CD4-positive, alpha-beta T cell (primary cell): ENCODE measurements around the gene ERF. TPM values are rescaled to one million over a fixed set of nuclear protein-coding genes. Genes with fewer than 3 reads are reported as not detected.

Source experiments
- ATAC-seq: fragments of 200-7000 bp; cut with Tn5 transposase; one replicate; pipeline ENCODE4 v1.10.0; 2022; ENCODE audit warnings: mild to moderate bottlenecking; ENCODE audit not compliant: poor library complexity
- CTCF ChIA-PET: fragments of 350-600 bp; sonication (Branson Sonifier 250); formaldehyde crosslinking; loops from one replicate; lab custom pipeline; 2021; ENCODE audit warnings: antibody characterized with exemption, inconsistent platforms; lab: Charles Lee
- POLR2A ChIA-PET: fragments of 350-600 bp; sonication (Branson Sonifier 250); formaldehyde crosslinking; loops from one replicate; lab custom pipeline; 2021; ENCODE audit warnings: antibody characterized with exemption, inconsistent platforms; lab: Charles Lee
- DNase-seq, 14 experiments: peaks; one replicate each; pipeline ENCODE4 v3.0.0-alpha.2; 2013 to 2020; ENCODE audit warnings: mixed read lengths in 2 of 14
- H3K27ac ChIP-seq, 2 donors: one replicate each; pipeline versions ENCODE4 v1.5.1 to v1.7.0; 2013; ENCODE audit warnings: low read length in 2 of 2, low read depth in 1 of 2, mild to moderate bottlenecking in 1 of 2
- H3K27me3 ChIP-seq, 2 experiments: 1 replicate in 1 of 2; 2 replicates in 1 of 2; pipeline versions ENCODE4 v1.6.1 to v1.7.0; 2013; ENCODE audit warnings: low read length in 2 of 2, control low read depth in 1 of 2, mild to moderate bottlenecking in 1 of 2, moderate library complexity in 1 of 2; ENCODE audit not compliant: insufficient read depth in 2 of 2, control insufficient read depth in 1 of 2
- H3K36me3 ChIP-seq: one replicate; pipeline ENCODE4 v1.6.1; 2013; ENCODE audit warnings: low read length, control low read depth; ENCODE audit not compliant: insufficient read depth
- H3K4me1 ChIP-seq: one replicate; pipeline ENCODE4 v1.6.1; 2013; ENCODE audit warnings: low read length, control low read depth; ENCODE audit not compliant: insufficient read depth
- H3K4me3 ChIP-seq: one replicate; pipeline ENCODE4 v1.5.1; 2013; ENCODE audit warnings: mild to moderate bottlenecking, low read length, moderate library complexity
- H3K9me3 ChIP-seq, 2 experiments: 1 replicate in 1 of 2; 2 replicates in 1 of 2; pipeline versions ENCODE4 v1.6.1 to v1.7.0; 2013; ENCODE audit warnings: low read length in 2 of 2, mild to moderate bottlenecking in 2 of 2, control low read depth in 1 of 2, moderate library complexity in 1 of 2; ENCODE audit not compliant: control insufficient read depth in 1 of 2, insufficient read depth in 1 of 2
- H3K27ac Mint-ChIP-seq: one replicate; pipeline ENCODE4 v1.8.0; 2020; ENCODE audit warnings: mixed read lengths
- H3K27me3 Mint-ChIP-seq: one replicate; pipeline ENCODE4 v1.8.0; 2021; ENCODE audit warnings: mixed read lengths
- H3K36me3 Mint-ChIP-seq: one replicate; pipeline ENCODE4 v1.8.0; 2021; ENCODE audit warnings: low read depth, mixed read lengths
- H3K4me1 Mint-ChIP-seq: one replicate; pipeline ENCODE4 v1.8.0; 2021; ENCODE audit warnings: low read depth, mixed read lengths
- H3K4me3 Mint-ChIP-seq: one replicate; pipeline ENCODE4 v1.8.0; 2020; ENCODE audit warnings: mild to moderate bottlenecking, mixed read lengths
- H3K9me3 Mint-ChIP-seq: one replicate; pipeline ENCODE4 v1.8.0; 2020; ENCODE audit warnings: mixed read lengths
- intact Hi-C, 2 experiments: fragments of 100-400 bp; cut with DNase I in 1 of 2; cut with micrococcal nuclease in 1 of 2; formaldehyde crosslinking; loops; one replicate each; pipeline versions ENCODE4 v1.15.1 to v1.9.0; 2023 to 2025; cut with DNase I, micrococcal nuclease
- total RNA-seq, 174 experiments: library from RNA in 2 of 174; stranded (reverse) in 2 of 174; gene quantifications; one replicate each; pipeline ENCODE4 v1.2.3 and lab custom pipeline; 2021 to 2026
- TF ChIP-seq, protein P1 (sequence below): fragments of 200-600 bp; IDR thresholded peaks from one replicate; pipeline ENCODE4 v1.8.0; 2022; ENCODE audit warnings: antibody characterized with exemption, mild to moderate bottlenecking

ERF gene
- total RNA-seq, 2 experiments from 2014 or later, result 105 to 113 TPM

DNA sequence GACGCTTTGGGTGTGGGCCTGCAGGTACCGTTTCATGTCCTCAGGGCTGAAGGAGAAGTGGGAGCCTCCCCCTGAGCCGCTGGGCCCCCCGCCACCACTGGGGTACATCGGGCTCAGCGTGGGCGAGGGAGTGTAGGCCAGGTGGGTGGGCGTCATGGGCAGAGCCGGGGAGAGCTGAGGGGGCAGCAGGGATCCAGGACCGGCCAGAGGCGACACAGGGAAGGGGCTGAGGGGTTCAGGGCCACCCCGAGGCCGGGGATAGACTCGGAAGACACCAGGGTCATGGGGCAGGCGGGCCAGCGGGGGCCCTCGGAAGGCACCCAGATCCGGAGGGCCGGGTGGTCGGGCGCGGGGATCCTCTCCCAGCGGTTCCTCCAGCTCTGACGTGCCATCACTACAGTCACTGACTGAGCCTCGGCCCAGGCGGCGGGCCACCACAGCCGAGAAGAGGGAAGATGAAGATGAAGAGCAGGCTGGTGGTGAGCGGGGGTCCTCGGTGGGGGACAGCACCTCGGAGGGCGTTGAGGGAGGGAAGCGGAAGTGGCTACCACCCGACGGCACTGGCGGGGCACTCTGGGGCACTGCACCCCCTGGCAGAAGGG is 5.7 kb downstream of the ERF start:
- CTCF ChIA-PET, result no interaction called here
- H3K36me3 ChIP-seq, result peaks cover 18% of the 10 kb centered on the region
- ATAC-seq (no peak), DNase-seq (peak in 1 of 14 experiments; percentile 34)
- no peak overlapping the region for H3K27ac Mint-ChIP-seq
- no peaks in the 10 kb centered on the region for H3K27me3 Mint-ChIP-seq
- TF ChIP-seq, protein P1, sequence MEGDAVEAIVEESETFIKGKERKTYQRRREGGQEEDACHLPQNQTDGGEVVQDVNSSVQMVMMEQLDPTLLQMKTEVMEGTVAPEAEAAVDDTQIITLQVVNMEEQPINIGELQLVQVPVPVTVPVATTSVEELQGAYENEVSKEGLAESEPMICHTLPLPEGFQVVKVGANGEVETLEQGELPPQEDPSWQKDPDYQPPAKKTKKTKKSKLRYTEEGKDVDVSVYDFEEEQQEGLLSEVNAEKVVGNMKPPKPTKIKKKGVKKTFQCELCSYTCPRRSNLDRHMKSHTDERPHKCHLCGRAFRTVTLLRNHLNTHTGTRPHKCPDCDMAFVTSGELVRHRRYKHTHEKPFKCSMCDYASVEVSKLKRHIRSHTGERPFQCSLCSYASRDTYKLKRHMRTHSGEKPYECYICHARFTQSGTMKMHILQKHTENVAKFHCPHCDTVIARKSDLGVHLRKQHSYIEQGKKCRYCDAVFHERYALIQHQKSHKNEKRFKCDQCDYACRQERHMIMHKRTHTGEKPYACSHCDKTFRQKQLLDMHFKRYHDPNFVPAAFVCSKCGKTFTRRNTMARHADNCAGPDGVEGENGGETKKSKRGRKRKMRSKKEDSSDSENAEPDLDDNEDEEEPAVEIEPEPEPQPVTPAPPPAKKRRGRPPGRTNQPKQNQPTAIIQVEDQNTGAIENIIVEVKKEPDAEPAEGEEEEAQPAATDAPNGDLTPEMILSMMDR, result no peak
- no peaks in the 10 kb centered on the region for H3K9me3 ChIP-seq
- POLR2A ChIA-PET, result interaction anchor here (1.0 kb wide), 1 partner anchor 28 kb away, joined by 3 read pairs; no protein-coding TSS in a partner anchor
- no peaks in the 10 kb centered on the region for H3K9me3 Mint-ChIP-seq
- H3K4me3 ChIP-seq, result no peak overlapping the region
- no peak overlapping the region for H3K27ac ChIP-seq
- H3K4me3 Mint-ChIP-seq, result peak overlapping the region; percentile 25
- H3K27me3 ChIP-seq, result no peaks in the 10 kb centered on the region
- intact Hi-C loops, result no loop called here
- peaks cover 47% of the 10 kb centered on the region for H3K4me1 ChIP-seq
- H3K4me1 Mint-ChIP-seq, result peaks cover 38% of the 10 kb centered on the region
- peaks cover 16% of the 10 kb centered on the region for H3K36me3 Mint-ChIP-seq

DNA sequence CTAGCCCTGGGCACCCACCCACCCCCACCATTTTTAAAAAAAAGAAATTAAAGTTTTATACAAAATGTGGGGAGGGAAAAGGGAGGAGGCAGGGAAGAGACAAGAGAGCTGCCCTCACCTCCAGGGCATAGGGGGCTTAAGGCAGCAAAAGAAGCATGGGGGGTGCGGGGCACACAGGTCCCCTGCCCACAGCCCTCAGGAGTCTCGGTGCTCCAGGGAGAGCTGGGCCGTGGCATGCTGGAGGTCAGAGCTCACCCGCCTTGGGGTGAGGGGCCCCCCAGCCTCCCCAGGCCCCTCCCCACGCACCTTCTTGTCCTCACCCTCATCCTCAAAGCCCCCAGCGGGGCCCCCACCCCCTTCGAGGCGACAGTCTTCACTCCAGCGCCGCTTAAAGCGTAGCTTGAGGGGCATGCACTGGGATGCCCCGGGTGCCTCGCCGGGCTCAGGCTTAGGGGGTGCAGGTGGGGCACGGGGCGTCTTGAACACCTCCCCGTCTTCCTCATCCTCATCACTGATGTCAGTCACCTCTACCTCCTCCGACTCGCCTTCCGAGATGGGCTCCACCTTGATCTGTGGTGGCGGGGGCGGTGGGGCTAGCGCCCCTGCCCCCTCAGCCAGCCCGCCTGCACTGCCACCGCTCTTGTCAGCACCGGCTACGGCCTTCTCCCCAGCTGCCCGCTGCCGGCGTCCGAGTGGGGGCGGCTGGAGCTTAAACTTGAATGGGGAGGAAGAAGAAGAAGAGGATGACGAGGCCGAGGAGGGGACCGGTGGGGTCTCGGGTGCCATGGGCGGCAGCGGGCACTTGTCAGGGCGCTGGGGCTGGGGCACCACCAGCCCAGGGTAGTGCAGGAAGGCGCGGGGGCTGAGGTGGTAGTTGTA is 6.4 kb downstream of the ERF start:
- Histone ChIP-seq H3K27me3 (no peaks in the 10 kb centered on the region), H3K36me3 (peaks cover 18% of the 10 kb centered on the region), H3K4me3 (no peak overlapping the region), H3K4me1 (peaks cover 54% of the 10 kb centered on the region), H3K9me3 (no peaks in the 10 kb centered on the region), H3K27ac (no peak overlapping the region)
- Mint-ChIP-seq H3K27ac (no peak overlapping the region), H3K9me3 (no peaks in the 10 kb centered on the region), H3K27me3 (no peaks in the 10 kb centered on the region), H3K4me3 (peak overlapping the region; percentile 25), H3K36me3 (peaks cover 16% of the 10 kb centered on the region), H3K4me1 (peaks cover 40% of the 10 kb centered on the region)
- TF ChIP-seq, protein P1, result no peak
- ChIA-PET CTCF (interaction anchor here (1.2 to 1.3 kb wide), 2 partner anchors 31 to 54 kb away, joined by 3 to 8 read pairs; partner anchors contain the start of genes PAFAH1B3 and PRR19), POLR2A (no interaction called here)
- ATAC-seq (no peak), DNase-seq (peak in 1 of 14 experiments; percentile 38)
- intact Hi-C loops, result no loop called here

DNA sequence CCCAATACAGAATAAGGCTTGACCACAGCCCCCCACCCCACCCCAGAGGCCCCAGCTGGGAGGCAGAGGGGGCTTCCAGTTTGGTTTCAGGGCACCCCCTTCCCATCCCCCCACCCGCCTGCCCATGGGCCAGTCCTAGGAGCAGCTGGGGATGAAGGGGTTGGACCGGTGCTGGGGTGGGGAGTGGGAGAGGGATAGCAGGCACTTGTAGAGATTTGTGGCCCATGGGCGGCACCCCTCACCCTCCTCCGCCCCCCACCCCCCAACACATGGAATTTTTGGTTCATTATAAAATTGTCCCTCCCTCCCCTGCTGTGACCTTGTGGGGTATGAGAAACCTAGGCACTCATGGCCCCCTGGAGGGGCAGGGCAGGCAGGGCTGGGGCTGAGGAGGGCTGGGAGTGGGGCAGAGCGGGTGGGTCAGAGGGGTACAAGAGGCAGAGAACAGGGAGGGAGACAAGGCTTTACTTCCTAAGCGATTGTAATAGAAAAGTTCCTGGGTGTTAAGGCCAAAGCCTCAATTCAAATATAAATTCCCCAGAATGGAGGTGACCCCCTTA is 7.2 kb downstream of the ERF start:
- Histone ChIP-seq H3K9me3 (no peaks in the 10 kb centered on the region), H3K27ac (no peak overlapping the region), H3K27me3 (no peaks in the 10 kb centered on the region), H3K36me3 (peaks cover 18% of the 10 kb centered on the region), H3K4me1 (peaks cover 51% of the 10 kb centered on the region), H3K4me3 (no peak overlapping the region)
- no peak overlapping the region for H3K27ac Mint-ChIP-seq
- peaks cover 13% of the 10 kb centered on the region for H3K36me3 Mint-ChIP-seq
- H3K4me1 Mint-ChIP-seq, result peaks cover 44% of the 10 kb centered on the region
- intact Hi-C loops, result no loop called here
- H3K27me3 Mint-ChIP-seq, result no peaks in the 10 kb centered on the region
- DNase-seq (peak in 1 of 14 experiments; percentile 38), ATAC-seq (no peak)
- ChIA-PET POLR2A (interaction anchor here (1.4 kb wide), 1 partner anchor 36 kb away, joined by 3 read pairs; no protein-coding TSS in a partner anchor), CTCF (interaction anchor here (1.2 to 1.3 kb wide), 2 partner anchors 32 to 54 kb away, joined by 3 to 8 read pairs; partner anchors contain the start of genes PAFAH1B3 and PRR19)
- H3K4me3 Mint-ChIP-seq, result no peak overlapping the region
- TF ChIP-seq, protein P1, result no peak
- no peaks in the 10 kb centered on the region for H3K9me3 Mint-ChIP-seq
